SU-DHL-6 (cell line): ENCODE data around the gene EMC10.

ENCODE experiments used
- H2AFZ ChIP-seq: fragments of 200-600 bp; sonication (generic); 2 replicates; pipeline ENCODE4 v1.6.1; 2014; ENCODE audit warnings: low read depth, mild to moderate bottlenecking, moderate library complexity, mixed read lengths, antibody characterized with exemption, low read length; ENCODE audit not compliant: severe bottlenecking
- H3F3A ChIP-seq: fragments of 200-600 bp; shearing (Covaris generic); 2 replicates; pipeline ENCODE4 v1.6.0; 2016; ENCODE audit warnings: antibody characterized with exemption, mild to moderate bottlenecking; ENCODE audit not compliant: insufficient read depth
- H3K27ac ChIP-seq: fragments of 200-600 bp; sonication (generic); 2 replicates; pipeline ENCODE4 v1.5.1; 2016; ENCODE audit warnings: low read depth, mild to moderate bottlenecking, low read length, moderate library complexity, mixed read lengths
- H3K27me3 ChIP-seq: fragments of 200-600 bp; sonication (generic), shearing (Covaris generic); 2 replicates; pipeline ENCODE4 v1.6.0; 2014; ENCODE audit warnings: mild to moderate bottlenecking, low read length
- H3K36me3 ChIP-seq: fragments of 200-600 bp; sonication (generic); 2 replicates; pipeline ENCODE4 v1.6.1; 2014; ENCODE audit warnings: mild to moderate bottlenecking, low read length, mixed read lengths
- H3K4me2 ChIP-seq: fragments of 300-600, 200-600 bp; shearing (Covaris generic), sonication (generic); 2 replicates; pipeline ENCODE4 v1.6.0; 2014; ENCODE audit warnings: low read length, low read depth, mild to moderate bottlenecking; ENCODE audit not compliant: poor library complexity, severe bottlenecking
- H3K4me3 ChIP-seq: fragments of 200-600 bp; sonication (generic); 2 replicates; pipeline ENCODE4 v1.5.1; 2014; ENCODE audit warnings: antibody characterized with exemption, low read length, mild to moderate bottlenecking, mixed read lengths; ENCODE audit not compliant: insufficient read depth, poor library complexity, severe bottlenecking
- H3K79me2 ChIP-seq: fragments of 200-600 bp; sonication (generic); 2 replicates; pipeline ENCODE4 v1.6.1; 2014; ENCODE audit warnings: mild to moderate bottlenecking, low read length, moderate library complexity; ENCODE audit not compliant: insufficient read depth
- H3K9ac ChIP-seq: fragments of 200-600 bp; sonication (generic); 2 replicates; pipeline ENCODE4 v1.7.0; 2014; ENCODE audit warnings: mild to moderate bottlenecking, low read length
- H3K9me2 ChIP-seq: fragments of 200-600 bp; sonication (generic); replicated peaks from 2 replicates; pipeline ENCODE4 v1.6.1; 2014; ENCODE audit warnings: low read length; ENCODE audit not compliant: insufficient read depth
- H3K9me3 ChIP-seq: fragments of 200-600 bp; sonication (generic); 2 replicates; pipeline ENCODE4 v1.6.1; 2014; ENCODE audit warnings: low read length, mixed read lengths; ENCODE audit not compliant: insufficient read depth
- H4K20me1 ChIP-seq: fragments of 200-600 bp; sonication (generic); 2 replicates; pipeline ENCODE4 v1.6.1; 2014; ENCODE audit warnings: low read depth, mild to moderate bottlenecking, antibody characterized with exemption, low read length, moderate library complexity, mixed read lengths
- CTCF ChIP-seq: fragments of 200-600 bp; sonication (generic); IDR thresholded peaks from one replicate; pipeline ENCODE4 v1.5.1; 2017; ENCODE audit warnings: antibody characterized with exemption, mild to moderate bottlenecking, low read length, moderate library complexity; ENCODE audit not compliant: insufficient read depth, poor library complexity, severe bottlenecking
- EZH2phosphoT487 ChIP-seq: fragments of 200-600 bp; sonication (generic), shearing (Covaris generic); conservative IDR thresholded peaks from 2 replicates; pipeline ENCODE4 v1.6.1; 2018; ENCODE audit warnings: mild to moderate bottlenecking, antibody characterized with exemption, low read length, moderate library complexity, mixed read lengths

EMC10 gene

GRCh38 chr19:50460161-50460765, 16.0 kb upstream of the EMC10 start:
- Histone ChIP-seq H3K36me3 (no peaks in the 10 kb centered on the region), H3K4me3 (no peak overlapping the region), H3K27me3 (no peaks in the 10 kb centered on the region), H2AFZ (peak overlapping the region; percentile 15), H4K20me1 (no peaks in the 10 kb centered on the region), H3K9me3 (no peaks in the 10 kb centered on the region), H3F3A (peaks cover 5% of the 10 kb centered on the region), H3K9ac (peak overlapping the region; percentile 26), H3K79me2 (no peaks in the 10 kb centered on the region), H3K4me2 (peak overlapping the region; percentile 41), H3K27ac (peak overlapping the region; percentile 73), H3K9me2 (no peaks in the 10 kb centered on the region)
- TF ChIP-seq EZH2phosphoT487 (no peak), CTCF (no peak)

- Histone ChIP-seq H3K36me3 (no peaks in the 10 kb centered on the region), H3K79me2 (no peaks in the 10 kb centered on the region), H3K27ac (peak overlapping the region; percentile 73), H3K9ac (0 out of 2 replicates have a peak overlapping the region, but pooled peaks have one; percentile 26), H3F3A (peaks cover 5% of the 10 kb centered on the region), H4K20me1 (no peaks in the 10 kb centered on the region), H3K9me2 (no peaks in the 10 kb centered on the region), H3K4me2 (no peak overlapping the region), H3K27me3 (no peaks in the 10 kb centered on the region), H2AFZ (peak overlapping the region; percentile 11), H3K4me3 (no peak overlapping the region), H3K9me3 (no peaks in the 10 kb centered on the region)
- TF ChIP-seq EZH2phosphoT487 (no peak), CTCF (peak; percentile 75)
Measured at GRCh38 chr19:50461066-50461875, 15.0 kb upstream of the EMC10 start.

- no peaks in the 10 kb centered on the region for H3K9me2 ChIP-seq
- no peaks in the 10 kb centered on the region for H3K27me3 ChIP-seq
- no peaks in the 10 kb centered on the region for H3K36me3 ChIP-seq
- no peak overlapping the region for H3K4me3 ChIP-seq
- no peak overlapping the region for H2AFZ ChIP-seq
- H3K27ac ChIP-seq: no peak overlapping the region
- peaks cover 5% of the 10 kb centered on the region for H3F3A ChIP-seq
- H3K9ac ChIP-seq: no peak overlapping the region
- H3K9me3 ChIP-seq: no peaks in the 10 kb centered on the region
- no peak overlapping the region for H3K4me2 ChIP-seq
- TF ChIP-seq EZH2phosphoT487 (no peak), CTCF (no peak)
- no peaks in the 10 kb centered on the region for H3K79me2 ChIP-seq
- H4K20me1 ChIP-seq: no peaks in the 10 kb centered on the region
Measured at GRCh38 chr19:50462970-50463369, 13.3 kb upstream of the EMC10 start.
